Epithelial cell of esophagus (primary cell): ENCODE data around the gene CTNND2.

Experiments used
- DNase-seq: peaks from one replicate; pipeline ENCODE4 v3.0.0; 2010; ENCODE audit warnings: low read depth
- H3K4me3 ChIP-seq: 2 replicates; pipeline ENCODE4 v1.5.1; 2011; ENCODE audit warnings: mild to moderate bottlenecking, low read length, control low read depth
- TF ChIP-seq, protein P1 (sequence below): IDR thresholded peaks from 2 replicates; pipeline ENCODE4 v1.5.1; 2011; ENCODE audit warnings: low read depth, mild to moderate bottlenecking, low read length, control low read depth, inconsistent platforms; ENCODE audit not compliant: insufficient read depth; ENCODE audit errors: missing control alignments

The CTNND2 gene

DNA sequence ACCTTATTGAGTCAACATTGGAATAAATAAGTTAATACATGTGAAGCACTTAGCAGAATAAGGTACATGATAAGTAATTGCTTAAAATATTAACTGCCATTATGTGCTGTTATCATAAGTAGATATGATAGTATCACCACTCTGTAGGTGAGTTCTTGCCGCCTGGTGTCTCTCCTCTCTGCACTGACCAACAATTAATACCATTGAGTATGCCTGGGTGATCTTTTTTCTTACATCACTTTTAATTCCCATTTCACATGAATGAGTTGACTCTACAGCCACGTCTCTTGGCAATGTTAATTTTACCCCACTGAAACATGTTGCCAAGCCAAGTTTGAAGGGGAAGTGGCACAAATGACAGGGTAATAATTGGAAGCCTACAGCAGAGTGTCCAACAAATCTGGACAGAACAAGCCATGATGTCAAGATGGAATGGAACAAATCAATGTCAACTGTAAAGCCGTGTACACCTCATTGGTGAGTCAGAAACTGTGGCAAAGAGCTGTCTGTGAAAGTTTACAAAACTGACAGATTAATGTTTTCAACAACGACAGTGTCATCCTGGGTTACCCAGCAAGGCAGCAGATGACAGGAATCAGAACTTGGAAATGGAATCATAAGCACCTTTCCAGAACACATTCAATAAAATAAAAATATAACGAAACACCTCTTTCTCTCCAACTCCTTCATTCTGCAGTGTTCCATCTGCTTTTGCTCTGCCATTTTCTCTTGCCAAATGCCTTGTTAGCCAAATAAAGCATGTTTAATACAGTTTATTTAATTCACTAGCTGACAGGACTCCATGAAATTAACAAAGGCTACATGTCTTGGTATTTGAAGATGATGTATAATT lies 330.9 kb downstream of the CTNND2 start:
- TF ChIP-seq, protein P1, sequence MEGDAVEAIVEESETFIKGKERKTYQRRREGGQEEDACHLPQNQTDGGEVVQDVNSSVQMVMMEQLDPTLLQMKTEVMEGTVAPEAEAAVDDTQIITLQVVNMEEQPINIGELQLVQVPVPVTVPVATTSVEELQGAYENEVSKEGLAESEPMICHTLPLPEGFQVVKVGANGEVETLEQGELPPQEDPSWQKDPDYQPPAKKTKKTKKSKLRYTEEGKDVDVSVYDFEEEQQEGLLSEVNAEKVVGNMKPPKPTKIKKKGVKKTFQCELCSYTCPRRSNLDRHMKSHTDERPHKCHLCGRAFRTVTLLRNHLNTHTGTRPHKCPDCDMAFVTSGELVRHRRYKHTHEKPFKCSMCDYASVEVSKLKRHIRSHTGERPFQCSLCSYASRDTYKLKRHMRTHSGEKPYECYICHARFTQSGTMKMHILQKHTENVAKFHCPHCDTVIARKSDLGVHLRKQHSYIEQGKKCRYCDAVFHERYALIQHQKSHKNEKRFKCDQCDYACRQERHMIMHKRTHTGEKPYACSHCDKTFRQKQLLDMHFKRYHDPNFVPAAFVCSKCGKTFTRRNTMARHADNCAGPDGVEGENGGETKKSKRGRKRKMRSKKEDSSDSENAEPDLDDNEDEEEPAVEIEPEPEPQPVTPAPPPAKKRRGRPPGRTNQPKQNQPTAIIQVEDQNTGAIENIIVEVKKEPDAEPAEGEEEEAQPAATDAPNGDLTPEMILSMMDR = no peak
- DNase-seq = no peak
- no peak overlapping the region for H3K4me3 ChIP-seq

DNA sequence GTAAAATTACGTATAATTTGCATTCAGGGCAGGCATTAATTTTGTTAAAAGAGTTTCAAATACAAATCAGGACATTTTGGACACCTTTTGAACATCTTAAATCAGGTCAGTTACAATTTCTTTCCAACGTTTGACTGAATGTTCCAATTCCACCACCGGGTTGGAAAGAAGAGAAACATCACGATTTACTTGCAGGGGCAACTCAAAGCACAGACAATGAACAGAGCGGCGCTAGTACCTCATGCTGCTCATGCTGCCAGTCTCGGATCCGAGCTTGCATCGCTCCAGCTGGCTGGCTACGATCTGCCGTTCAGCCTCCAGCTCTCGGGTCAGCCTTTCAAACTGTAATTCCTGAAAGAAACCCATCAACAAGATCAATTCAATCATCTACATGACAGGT lies 339.5 kb downstream of the CTNND2 start:
- no peak for DNase-seq
- TF ChIP-seq, protein P1 = no peak
- no peak overlapping the region for H3K4me3 ChIP-seq

DNA sequence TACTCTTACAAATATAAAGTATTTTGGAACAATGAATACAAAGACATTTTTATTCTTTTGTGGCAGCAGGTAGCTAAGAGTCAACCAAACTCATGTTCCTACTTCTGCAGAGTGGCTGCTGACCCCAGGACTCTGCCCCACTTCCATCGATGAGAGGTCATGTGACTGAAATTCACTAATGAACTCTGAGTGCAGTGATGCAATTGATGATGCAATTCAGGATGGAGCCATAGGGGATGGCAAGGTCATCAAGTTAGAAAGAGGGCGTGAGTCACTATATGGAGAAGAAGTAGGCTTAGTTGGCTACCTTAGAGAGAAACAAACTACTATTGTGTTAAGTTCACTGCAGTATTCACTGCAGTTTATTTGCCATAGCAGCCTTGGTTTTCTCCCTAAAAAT lies 340.4 kb downstream of the CTNND2 start:
- no peak overlapping the region for H3K4me3 ChIP-seq
- TF ChIP-seq, protein P1 = no peak
- DNase-seq = no peak

DNA sequence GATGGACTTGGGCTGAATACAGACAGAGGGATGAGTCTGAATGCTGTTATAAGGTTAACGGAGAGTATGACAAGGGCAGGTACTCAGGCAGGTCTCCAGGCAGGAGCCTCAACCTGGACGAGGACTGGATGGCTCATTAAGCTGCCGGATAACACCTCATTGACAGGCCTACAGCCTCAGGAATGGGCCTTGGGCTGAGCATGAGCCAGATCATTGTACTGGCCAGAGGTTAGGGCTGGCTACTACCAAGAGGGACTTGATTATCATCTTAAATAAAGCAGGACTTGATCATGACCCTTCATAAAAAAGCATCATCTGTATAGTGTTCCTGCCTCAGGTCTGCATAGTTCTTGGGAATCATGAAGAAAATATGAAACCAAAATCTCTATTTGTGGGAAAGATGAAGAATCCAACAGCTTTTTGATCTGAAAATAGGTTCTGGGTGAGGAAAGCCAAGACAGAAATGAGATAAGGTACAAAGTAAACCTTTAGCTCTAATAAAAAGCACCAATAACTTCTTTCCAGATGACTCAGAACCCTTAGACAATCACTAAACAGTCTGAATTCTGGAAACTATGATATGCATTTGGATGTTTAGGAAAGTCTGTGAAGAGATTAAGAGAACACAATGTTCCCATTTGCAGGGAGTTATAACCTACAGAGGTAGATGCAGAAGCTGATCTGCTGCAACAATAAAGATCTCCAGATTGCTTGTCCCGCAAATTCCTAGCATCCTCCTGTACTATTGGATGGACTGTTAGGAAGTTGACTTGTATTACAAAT lies 343.1 kb downstream of the CTNND2 start:
- DNase-seq = no peak
- TF ChIP-seq, protein P1 = no peak
- no peak overlapping the region for H3K4me3 ChIP-seq

DNA sequence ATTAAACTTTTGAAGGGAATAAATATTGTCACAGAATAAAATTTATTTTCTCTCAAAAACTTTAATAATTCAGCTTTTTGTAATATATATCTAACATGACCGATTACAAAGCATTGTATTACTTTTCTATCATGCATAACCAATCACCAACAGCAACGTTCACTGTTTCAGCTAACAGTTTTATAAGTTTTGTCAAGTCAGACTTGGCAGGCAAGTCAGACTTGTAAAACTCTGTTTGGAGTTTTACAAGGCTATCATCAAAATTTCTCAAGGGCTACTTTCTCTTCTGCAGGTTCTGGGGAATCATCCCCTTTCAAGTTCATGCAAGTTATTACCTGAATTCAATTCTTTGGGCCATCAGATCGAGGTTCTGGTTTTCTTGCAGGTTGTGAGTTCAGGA lies 347.2 kb downstream of the CTNND2 start:
- DNase-seq = no peak
- TF ChIP-seq, protein P1 = no peak
- no peak overlapping the region for H3K4me3 ChIP-seq

DNA sequence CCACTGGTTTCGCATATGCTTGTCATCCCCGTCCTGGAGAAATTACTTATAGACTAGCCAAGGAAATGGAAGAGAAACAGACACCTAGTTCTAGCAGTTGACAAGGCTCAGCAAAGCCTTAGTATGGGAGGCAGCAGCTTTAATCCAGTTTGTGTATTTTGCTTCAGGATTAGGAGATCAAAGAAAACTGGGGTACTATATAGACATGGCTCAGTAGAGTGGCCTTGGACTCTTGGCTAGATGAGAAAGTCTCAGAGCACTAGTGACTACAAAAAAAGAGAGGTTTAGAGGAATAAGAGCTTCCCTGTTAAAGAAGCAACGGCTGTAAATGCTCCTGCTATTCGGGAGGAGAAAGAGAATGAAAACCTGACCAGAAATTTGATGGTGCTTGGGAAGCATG lies 349.1 kb downstream of the CTNND2 start:
- no peak overlapping the region for H3K4me3 ChIP-seq
- TF ChIP-seq, protein P1 = no peak
- DNase-seq = no peak

DNA sequence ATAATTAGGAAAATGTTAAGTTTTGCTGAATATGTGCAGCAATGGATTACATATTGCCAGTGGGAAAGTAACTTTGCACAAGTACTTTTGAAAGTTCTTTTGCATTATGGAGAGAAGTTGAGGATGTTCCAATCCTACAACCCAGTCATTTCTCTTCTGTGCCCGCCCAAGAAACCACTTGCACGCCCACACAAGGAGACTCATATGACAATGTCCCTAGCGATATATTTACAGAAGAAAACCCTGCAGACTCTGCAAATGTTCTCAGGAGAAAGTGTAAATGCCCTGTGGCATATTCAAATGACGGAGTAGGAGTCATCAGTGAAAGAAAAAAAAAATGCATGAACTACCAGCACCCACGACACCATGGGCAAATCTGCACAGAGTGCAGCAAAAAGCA lies 356.5 kb downstream of the CTNND2 start:
- TF ChIP-seq, protein P1 = no peak
- no peak for DNase-seq
- H3K4me3 ChIP-seq = no peak overlapping the region
